ENCODE measurements around the gene USP24. TPM values are rescaled to one million over a fixed set of nuclear protein-coding genes. Genes with fewer than 3 reads are reported as not detected.
A peak's percentile ranks its signal among the peaks of the same experiment; 100 is the strongest.

The USP24 gene
- total and polyA plus RNA-seq, 3 experiments from 2014 or later, result 7.5 to 51.6 (median 51.5) TPM

DNA sequence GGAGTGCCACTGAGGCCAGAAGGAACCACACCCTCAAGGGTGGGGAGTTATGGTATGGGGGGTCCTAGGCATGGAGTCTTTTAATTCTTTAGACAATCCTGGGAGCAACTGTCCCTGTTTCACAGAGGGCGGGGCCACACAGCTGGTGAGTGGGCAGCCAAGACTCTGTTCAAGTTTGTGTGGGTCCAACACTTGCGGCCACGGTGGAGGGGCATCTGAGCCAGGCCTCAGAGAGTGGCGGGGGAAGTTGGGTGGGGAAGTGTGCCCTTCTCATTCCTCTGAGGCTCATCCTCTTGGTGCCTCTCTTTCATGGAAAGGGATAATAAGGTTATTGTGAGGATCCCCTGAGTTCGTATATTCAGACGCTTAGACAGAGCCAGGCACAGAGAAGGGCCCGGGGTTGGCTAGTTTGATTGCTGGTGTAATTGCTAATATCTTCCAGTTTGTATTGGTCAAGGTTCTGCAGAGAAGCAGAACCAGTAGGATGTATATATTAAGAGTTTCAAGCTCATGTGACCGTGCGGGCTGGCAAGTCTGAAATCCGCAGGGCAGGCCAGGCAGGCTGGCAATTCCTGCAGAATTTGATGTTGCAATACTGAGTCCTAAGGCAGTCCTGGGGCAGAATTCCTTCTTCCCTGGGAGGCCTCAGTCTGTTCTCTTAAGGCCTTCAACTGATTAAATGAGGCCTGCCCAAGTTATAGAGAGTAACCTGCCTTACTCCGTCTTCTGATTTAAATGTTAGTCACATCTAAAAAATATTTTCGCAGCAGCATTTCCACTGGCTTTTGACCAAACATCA is 159.9 kb downstream of the USP24 start:
- POLR2A ChIA-PET, result no interaction called here
- no peaks in the 10 kb centered on the region for H3K9me3 ChIP-seq (ENCODE audit: low read length)
- H3K4me3 Mint-ChIP-seq, result no peak overlapping the region
- H3K4me1 Mint-ChIP-seq, result no peaks in the 10 kb centered on the region
- H3K27me3 ChIP-seq (ENCODE audit: insufficient read depth, low read length, poor library complexity, severe bottlenecking), result no peaks in the 10 kb centered on the region
- no peak overlapping the region for H3K4me3 ChIP-seq (ENCODE audit: low read length)
- H3K9me3 Mint-ChIP-seq, result no peaks in the 10 kb centered on the region
- peak overlapping the region in 1 of 8 donors; percentile 56 for H3K27ac Mint-ChIP-seq
- no peaks in the 10 kb centered on the region for H3K27me3 Mint-ChIP-seq
- CTCF ChIA-PET, result no interaction called here
- no peaks in the 10 kb centered on the region for H3K36me3 Mint-ChIP-seq
- H3K27ac ChIP-seq (ENCODE audit: low read depth, low read length), result no peak overlapping the region
- no peak for DNase-seq
- no peaks in the 10 kb centered on the region for H3K4me1 ChIP-seq (ENCODE audit: insufficient read depth, low read length)
- no peaks in the 10 kb centered on the region for H3K36me3 ChIP-seq (ENCODE audit: insufficient read depth, low read length)

DNA sequence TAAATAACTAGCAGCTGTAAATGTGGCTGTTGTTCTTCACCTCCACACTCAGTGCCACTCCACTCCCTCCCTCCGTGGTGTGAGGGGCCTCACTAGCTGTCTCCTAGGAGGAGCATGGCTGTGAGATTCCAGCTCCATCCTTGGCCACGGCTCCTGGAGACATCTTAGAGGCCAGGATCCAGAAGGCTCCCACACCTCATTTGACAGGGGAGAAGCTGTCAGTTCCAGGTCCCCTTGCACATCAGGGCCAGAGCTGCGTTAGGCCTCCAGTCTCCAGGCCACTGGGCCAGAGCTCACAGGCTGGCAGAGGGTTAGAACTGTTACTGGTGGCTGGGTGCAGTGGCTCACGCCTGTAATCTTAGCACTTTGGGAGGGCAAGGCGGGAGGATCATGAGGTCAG is 160.8 kb downstream of the USP24 start:
- no peaks in the 10 kb centered on the region for H3K27me3 Mint-ChIP-seq
- H3K9me3 Mint-ChIP-seq, result no peaks in the 10 kb centered on the region
- Histone ChIP-seq H3K27ac (ENCODE audit: low read depth, low read length) (no peak overlapping the region), H3K36me3 (ENCODE audit: insufficient read depth, low read length) (no peaks in the 10 kb centered on the region), H3K4me1 (ENCODE audit: insufficient read depth, low read length) (no peaks in the 10 kb centered on the region), H3K9me3 (ENCODE audit: low read length) (no peaks in the 10 kb centered on the region), H3K4me3 (ENCODE audit: low read length) (no peak overlapping the region), H3K27me3 (ENCODE audit: insufficient read depth, low read length, poor library complexity, severe bottlenecking) (no peaks in the 10 kb centered on the region)
- ChIA-PET CTCF (no interaction called here), POLR2A (no interaction called here)
- H3K27ac Mint-ChIP-seq, result no peak overlapping the region
- no peaks in the 10 kb centered on the region for H3K36me3 Mint-ChIP-seq
- no peak overlapping the region for H3K4me3 Mint-ChIP-seq
- H3K4me1 Mint-ChIP-seq, result no peaks in the 10 kb centered on the region
- DNase-seq, result no peak

DNA sequence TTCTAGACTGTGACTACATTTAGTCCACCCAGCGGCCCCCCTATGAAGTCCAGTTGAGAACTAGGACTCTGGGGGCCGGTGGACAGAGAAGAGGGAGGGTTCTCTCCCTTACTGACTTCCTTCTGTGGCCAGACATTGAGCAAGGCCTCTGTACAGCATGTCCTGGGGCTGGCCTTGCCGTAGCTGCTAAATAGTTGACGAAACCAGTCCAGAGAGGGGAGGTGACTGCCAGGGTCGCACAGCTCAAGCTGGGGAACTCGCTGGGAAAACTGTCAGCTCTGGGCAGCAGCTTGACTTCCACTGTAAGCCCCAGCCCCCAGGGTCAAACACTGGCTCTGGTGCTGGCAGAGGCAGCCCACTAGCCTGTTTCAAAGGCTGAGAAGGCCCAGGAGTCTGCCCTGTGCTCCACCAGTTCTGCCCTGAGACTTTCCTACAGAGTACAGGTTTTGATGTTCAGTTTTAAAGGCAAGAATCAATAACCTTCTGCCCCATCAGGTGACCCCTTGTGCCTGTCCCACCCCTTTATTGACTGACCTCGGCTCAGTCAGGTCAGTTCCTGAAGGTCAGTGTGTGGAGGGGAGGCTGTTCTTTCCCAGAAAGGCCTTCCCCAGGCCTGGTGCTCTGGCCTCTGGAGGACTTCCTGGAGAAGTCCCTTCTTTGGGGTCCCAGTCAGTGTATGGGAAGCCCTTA is 161.8 kb downstream of the USP24 start:
- Mint-ChIP-seq H3K9me3 (no peaks in the 10 kb centered on the region), H3K27ac (no peak overlapping the region), H3K4me1 (no peaks in the 10 kb centered on the region), H3K27me3 (no peaks in the 10 kb centered on the region), H3K4me3 (no peak overlapping the region), H3K36me3 (peaks cover 0 to 1% (median 0%) of the 10 kb centered on the region in 3 donors)
- Histone ChIP-seq H3K9me3 (ENCODE audit: low read length) (no peaks in the 10 kb centered on the region), H3K27me3 (ENCODE audit: insufficient read depth, low read length, poor library complexity, severe bottlenecking) (no peaks in the 10 kb centered on the region), H3K27ac (ENCODE audit: low read depth, low read length) (no peak overlapping the region), H3K36me3 (ENCODE audit: insufficient read depth, low read length) (no peaks in the 10 kb centered on the region), H3K4me1 (ENCODE audit: insufficient read depth, low read length) (no peaks in the 10 kb centered on the region), H3K4me3 (ENCODE audit: low read length) (no peak overlapping the region)
- CTCF ChIA-PET, result no interaction called here
- DNase-seq, result no peak
- POLR2A ChIA-PET, result no interaction called here

DNA sequence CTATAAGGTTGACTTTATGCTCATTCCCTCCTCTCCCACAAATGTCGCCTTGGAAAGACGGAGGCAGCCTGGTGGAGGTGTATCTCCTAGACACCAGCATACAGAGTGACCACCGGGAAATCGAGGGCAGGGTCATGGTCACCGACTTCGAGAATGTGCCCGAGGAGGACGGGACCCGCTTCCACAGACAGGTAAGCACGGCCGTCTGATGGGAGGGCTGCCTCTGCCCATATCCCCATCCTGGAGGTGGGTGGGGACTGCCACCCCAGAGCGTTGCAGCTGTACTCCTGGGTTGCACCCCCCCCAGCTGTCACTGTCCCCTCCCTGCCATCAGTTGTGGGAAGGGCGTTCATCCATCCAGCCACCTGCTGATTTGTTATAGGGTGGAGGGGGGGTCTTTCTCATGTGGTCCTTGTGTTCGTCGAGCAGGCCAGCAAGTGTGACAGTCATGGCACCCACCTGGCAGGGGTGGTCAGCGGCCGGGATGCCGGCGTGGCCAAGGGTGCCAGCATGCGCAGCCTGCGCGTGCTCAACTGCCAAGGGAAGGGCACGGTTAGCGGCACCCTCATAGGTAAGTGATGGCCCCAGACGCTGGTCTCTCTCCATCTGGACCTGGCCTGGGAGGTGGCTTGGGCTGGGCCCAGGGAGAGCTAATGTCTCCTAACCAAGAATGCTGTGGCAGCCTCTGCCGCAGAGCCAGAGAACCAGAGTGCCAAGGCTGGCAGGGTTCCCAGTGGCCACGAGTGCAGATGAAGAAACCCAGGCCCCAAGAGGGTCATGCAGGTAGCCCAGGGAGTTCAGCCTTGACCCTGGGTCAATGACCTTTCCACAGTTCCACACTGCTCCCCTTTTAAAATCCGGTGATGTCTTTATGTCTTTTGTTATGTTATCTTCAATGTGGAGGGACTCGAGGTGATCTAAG is 162.7 kb downstream of the USP24 start:
- no peak overlapping the region for H3K4me3 ChIP-seq (ENCODE audit: low read length)
- H3K27me3 Mint-ChIP-seq, result peaks cover 0 to 1% of the 10 kb centered on the region in 2 donors
- no peak overlapping the region for H3K27ac ChIP-seq (ENCODE audit: low read depth, low read length)
- no peaks in the 10 kb centered on the region for H3K4me1 ChIP-seq (ENCODE audit: insufficient read depth, low read length)
- H3K27ac Mint-ChIP-seq, result no peak overlapping the region
- DNase-seq, result no peak
- POLR2A ChIA-PET, result no interaction called here
- H3K4me1 Mint-ChIP-seq, result no peaks in the 10 kb centered on the region
- no peaks in the 10 kb centered on the region for H3K9me3 ChIP-seq (ENCODE audit: low read length)
- no peaks in the 10 kb centered on the region for H3K27me3 ChIP-seq (ENCODE audit: insufficient read depth, low read length, poor library complexity, severe bottlenecking)
- H3K36me3 Mint-ChIP-seq, result peaks cover 0 to 1% (median 0%) of the 10 kb centered on the region in 3 donors
- no peak overlapping the region for H3K4me3 Mint-ChIP-seq
- H3K9me3 Mint-ChIP-seq, result no peaks in the 10 kb centered on the region
- H3K36me3 ChIP-seq (ENCODE audit: insufficient read depth, low read length), result no peaks in the 10 kb centered on the region
- CTCF ChIA-PET, result no interaction called here

DNA sequence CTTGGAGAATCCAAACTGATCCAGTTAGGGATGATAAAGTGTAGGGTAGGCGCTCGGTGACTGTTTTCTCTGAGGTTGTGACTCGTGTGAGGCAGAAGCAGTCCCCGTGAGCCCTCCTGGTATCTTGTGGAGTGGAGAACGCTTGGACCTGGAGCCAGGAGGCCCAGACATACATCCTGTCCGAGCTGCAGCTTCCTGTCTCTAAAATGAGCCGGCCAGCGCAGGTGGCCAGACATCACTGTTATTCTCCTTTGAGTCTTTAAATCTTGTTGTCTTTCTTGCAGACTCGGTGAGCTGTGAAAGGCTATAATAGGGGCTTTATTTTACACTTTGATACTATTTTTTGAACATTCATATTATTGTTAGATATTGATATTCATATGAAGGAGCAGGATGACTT is 163.5 kb downstream of the USP24 start:
- Mint-ChIP-seq H3K4me3 (no peak overlapping the region), H3K36me3 (peaks cover 0 to 1% (median 0%) of the 10 kb centered on the region in 3 donors), H3K9me3 (no peaks in the 10 kb centered on the region), H3K27ac (peak overlapping the region in 1 of 8 donors; percentile 5), H3K27me3 (peaks cover 0 to 1% of the 10 kb centered on the region in 2 donors), H3K4me1 (no peaks in the 10 kb centered on the region)
- H3K27ac ChIP-seq (ENCODE audit: low read depth, low read length), result no peak overlapping the region
- no peak for DNase-seq
- ChIA-PET CTCF (no interaction called here), POLR2A (no interaction called here)
- H3K4me3 ChIP-seq (ENCODE audit: low read length), result no peak overlapping the region
- H3K9me3 ChIP-seq (ENCODE audit: low read length), result no peaks in the 10 kb centered on the region
- H3K4me1 ChIP-seq (ENCODE audit: insufficient read depth, low read length), result no peaks in the 10 kb centered on the region
- H3K27me3 ChIP-seq (ENCODE audit: insufficient read depth, low read length, poor library complexity, severe bottlenecking), result no peaks in the 10 kb centered on the region
- H3K36me3 ChIP-seq (ENCODE audit: insufficient read depth, low read length), result no peaks in the 10 kb centered on the region

DNA sequence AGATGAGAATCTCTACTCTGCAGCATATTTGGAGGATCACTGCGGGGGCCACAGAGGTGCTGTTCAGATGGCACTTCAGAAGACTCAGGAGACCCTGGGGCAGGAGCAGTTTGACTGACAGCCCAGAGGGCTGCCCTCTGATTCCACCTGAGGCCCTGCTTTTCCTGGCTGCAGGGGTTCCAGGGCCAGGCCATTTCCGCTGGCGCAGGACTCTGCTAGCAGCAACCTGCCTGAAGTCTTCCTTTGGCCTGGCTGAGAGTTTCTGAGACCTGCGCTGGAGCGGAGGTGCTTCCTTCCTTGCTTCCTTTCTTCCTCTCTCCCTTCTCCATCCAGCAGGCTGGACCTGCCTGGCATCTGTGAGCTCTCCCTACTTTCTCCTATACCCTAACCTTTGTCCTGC is 164.0 kb downstream of the USP24 start:
- no peaks in the 10 kb centered on the region for H3K36me3 ChIP-seq (ENCODE audit: insufficient read depth, low read length)
- no peaks in the 10 kb centered on the region for H3K4me1 ChIP-seq (ENCODE audit: insufficient read depth, low read length)
- peaks cover 0 to 2% of the 10 kb centered on the region in 2 donors for H3K27me3 Mint-ChIP-seq
- peaks cover 0 to 1% (median 0%) of the 10 kb centered on the region in 3 donors for H3K36me3 Mint-ChIP-seq
- POLR2A ChIA-PET, result no interaction called here
- CTCF ChIA-PET, result no interaction called here
- H3K27ac ChIP-seq (ENCODE audit: low read depth, low read length), result no peak overlapping the region
- peak overlapping the region in 1 of 8 donors; percentile 5 for H3K27ac Mint-ChIP-seq
- no peak for DNase-seq
- H3K4me1 Mint-ChIP-seq, result no peaks in the 10 kb centered on the region
- no peak overlapping the region for H3K4me3 ChIP-seq (ENCODE audit: low read length)
- no peaks in the 10 kb centered on the region for H3K9me3 ChIP-seq (ENCODE audit: low read length)
- H3K27me3 ChIP-seq (ENCODE audit: insufficient read depth, low read length, poor library complexity, severe bottlenecking), result no peaks in the 10 kb centered on the region
- H3K4me3 Mint-ChIP-seq, result no peak overlapping the region
- no peaks in the 10 kb centered on the region for H3K9me3 Mint-ChIP-seq

DNA sequence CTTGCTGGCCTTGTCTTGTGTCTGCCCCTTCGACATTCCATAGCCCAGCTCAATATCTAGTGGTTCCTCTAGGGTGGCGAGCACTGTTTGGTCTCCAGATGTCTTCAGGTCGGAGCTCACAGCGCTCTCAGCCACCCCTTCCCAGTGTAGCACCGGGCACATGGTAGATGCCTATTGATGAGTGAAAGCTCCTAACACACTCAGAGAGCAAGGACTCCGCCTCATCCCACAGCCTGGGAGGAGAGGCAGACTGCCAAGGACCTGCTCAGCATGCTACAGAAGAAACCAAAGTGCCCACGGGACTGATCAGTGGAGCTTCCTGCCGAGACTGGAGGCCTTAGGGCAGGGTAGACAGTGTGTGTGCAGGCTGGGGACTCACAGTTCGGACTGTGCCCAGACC is 164.9 kb downstream of the USP24 start:
- no peak for DNase-seq
- Histone ChIP-seq H3K4me1 (ENCODE audit: insufficient read depth, low read length) (no peaks in the 10 kb centered on the region), H3K27me3 (ENCODE audit: insufficient read depth, low read length, poor library complexity, severe bottlenecking) (no peaks in the 10 kb centered on the region), H3K9me3 (ENCODE audit: low read length) (no peaks in the 10 kb centered on the region), H3K36me3 (ENCODE audit: insufficient read depth, low read length) (no peaks in the 10 kb centered on the region), H3K4me3 (ENCODE audit: low read length) (no peak overlapping the region), H3K27ac (ENCODE audit: low read depth, low read length) (no peak overlapping the region)
- no peaks in the 10 kb centered on the region for H3K9me3 Mint-ChIP-seq
- CTCF ChIA-PET, result interaction anchor here (1.5 kb wide), 1 partner anchor 10 kb away, joined by 3 read pairs; no protein-coding TSS in a partner anchor
- POLR2A ChIA-PET, result no interaction called here
- H3K4me1 Mint-ChIP-seq, result no peaks in the 10 kb centered on the region
- peaks cover 0 to 1% (median 0%) of the 10 kb centered on the region in 3 donors for H3K36me3 Mint-ChIP-seq
- H3K27ac Mint-ChIP-seq, result no peak overlapping the region
- peaks cover 0 to 5% of the 10 kb centered on the region in 2 donors for H3K27me3 Mint-ChIP-seq
- no peak overlapping the region for H3K4me3 Mint-ChIP-seq

DNA sequence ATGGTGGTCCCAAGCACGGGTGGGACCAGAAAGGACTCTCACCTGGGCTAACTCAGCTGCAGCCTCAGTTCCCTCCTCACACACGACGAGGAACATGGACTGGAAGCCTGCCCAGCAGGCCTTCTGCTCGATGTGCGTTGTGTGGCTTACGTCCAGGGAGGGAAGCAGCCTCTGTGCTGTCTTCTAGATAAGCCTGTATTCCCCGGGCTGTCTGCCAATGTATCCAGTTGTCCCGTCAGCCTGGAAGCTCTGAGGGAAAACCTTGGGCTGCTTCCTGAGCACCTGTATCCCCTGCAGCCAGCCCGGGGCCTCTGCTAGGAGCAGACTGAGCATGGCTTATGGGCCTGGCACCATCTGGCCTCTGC is 165.3 kb downstream of the USP24 start:
- Histone ChIP-seq H3K27ac (ENCODE audit: low read depth, low read length) (no peak overlapping the region), H3K9me3 (ENCODE audit: low read length) (no peaks in the 10 kb centered on the region), H3K4me1 (ENCODE audit: insufficient read depth, low read length) (no peaks in the 10 kb centered on the region), H3K4me3 (ENCODE audit: low read length) (no peak overlapping the region), H3K36me3 (ENCODE audit: insufficient read depth, low read length) (no peaks in the 10 kb centered on the region), H3K27me3 (ENCODE audit: insufficient read depth, low read length, poor library complexity, severe bottlenecking) (no peaks in the 10 kb centered on the region)
- no peak overlapping the region for H3K27ac Mint-ChIP-seq
- POLR2A ChIA-PET, result no interaction called here
- peaks cover 0 to 6% of the 10 kb centered on the region in 2 donors for H3K27me3 Mint-ChIP-seq
- CTCF ChIA-PET, result interaction anchor here (1.5 kb wide), 1 partner anchor 9 kb away, joined by 3 read pairs; no protein-coding TSS in a partner anchor
- H3K36me3 Mint-ChIP-seq, result peaks cover 0 to 1% (median 0%) of the 10 kb centered on the region in 3 donors
- no peaks in the 10 kb centered on the region for H3K9me3 Mint-ChIP-seq
- H3K4me3 Mint-ChIP-seq, result no peak overlapping the region
- no peak for DNase-seq
- no peaks in the 10 kb centered on the region for H3K4me1 Mint-ChIP-seq

Data from CD8-positive, alpha-beta memory T cell (primary cell).